ENCODE results near the gene RASAL1.

Gene RASAL1

GRCh38 chr12:113135178-113136127 lies at the start of gene RASAL1:
RASAL1 (minus strand) TSS chr12:113135761; CDS start chr12:113135462, 299 bp downstream.
- DNase-seq (ENCODE audit: low read depth in 3 of 3), result peak; percentile 65 to 67 (median 66)

DNA sequence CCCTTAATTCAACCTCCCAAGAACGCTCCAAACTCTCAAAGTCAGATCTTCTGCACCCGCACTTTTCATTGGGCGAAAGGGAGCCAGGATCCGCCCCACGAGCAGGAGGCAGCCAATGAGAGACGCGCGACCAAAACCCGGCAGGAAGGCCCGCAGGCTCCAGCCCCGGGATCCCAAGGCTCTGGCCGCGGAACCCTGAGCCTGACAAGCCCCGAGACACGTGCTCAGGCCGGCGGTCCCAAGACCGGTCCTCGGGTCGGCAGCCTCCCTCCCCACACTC lies 49.3 kb upstream of the RASAL1 start:
- DNase-seq (ENCODE audit: low read depth in 3 of 3), result peak; percentile 75 to 79 (median 77)

DNA sequence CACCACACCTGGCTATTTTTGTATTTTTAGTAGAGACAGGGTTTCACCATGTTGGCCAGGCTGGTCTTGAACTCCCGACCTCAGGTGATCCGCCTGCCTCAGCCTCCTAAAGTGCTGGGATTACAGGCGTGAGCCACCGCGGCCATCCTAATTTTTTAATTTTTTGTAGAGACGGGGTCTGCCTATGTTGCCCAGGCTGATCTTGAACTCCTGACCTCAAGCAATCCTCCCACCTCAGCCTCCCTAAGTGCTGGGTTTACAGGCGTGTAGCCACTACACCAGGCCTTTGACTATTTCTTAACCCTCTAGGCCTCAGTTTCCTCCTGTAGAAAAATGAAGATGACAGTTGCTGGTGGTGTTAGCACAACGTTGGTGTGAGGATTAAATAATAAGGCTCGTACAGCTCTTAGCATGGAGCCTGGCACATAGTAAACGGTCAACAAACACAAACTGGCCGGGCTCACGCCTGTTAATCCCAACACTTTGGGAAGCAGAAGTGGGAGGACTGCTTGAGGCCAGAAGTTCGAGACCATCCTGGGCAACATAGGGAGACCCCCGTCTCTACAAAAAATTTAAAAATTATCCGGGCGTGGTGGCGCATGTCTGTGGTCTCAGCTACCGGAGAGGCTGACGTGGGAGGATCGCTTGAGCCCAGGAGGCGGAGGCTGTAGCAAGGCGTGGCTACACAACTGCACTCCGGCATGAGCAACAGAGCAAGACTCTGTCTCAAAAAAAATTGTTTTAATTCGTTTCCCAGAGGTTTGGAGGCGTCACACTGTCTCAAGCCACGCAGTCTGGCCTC lies 48.7 kb upstream of the RASAL1 start:
- DNase-seq (ENCODE audit: low read depth in 3 of 3), result no peak

DNA sequence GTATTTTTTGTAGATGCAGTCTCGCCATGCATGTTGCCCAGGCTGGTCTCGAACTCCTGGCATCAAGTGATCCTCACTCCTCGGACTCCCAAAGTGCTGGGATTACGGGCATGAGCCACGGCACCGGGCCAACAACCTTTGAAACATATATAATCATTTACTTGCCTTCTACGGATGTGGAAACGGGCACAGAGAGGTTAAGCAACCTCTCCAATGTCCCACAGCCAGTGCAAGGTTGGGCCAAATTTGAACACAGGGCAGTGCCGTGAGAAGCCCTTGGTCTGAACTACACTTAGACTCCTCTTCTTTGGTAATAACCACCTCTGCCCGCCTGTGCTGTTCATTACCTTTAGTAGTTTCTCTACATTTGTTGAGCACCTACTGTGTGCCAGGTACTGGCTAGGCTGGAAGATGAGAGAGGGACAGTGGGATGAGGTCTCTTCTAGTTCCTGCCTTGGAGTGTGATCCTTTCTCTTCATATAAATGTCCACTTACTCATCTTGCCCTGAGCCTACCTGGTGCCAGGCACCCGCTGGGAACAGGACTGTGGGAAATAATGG lies 47.5 kb upstream of the RASAL1 start:
- DNase-seq (ENCODE audit: low read depth in 3 of 3), result no peak

DNA sequence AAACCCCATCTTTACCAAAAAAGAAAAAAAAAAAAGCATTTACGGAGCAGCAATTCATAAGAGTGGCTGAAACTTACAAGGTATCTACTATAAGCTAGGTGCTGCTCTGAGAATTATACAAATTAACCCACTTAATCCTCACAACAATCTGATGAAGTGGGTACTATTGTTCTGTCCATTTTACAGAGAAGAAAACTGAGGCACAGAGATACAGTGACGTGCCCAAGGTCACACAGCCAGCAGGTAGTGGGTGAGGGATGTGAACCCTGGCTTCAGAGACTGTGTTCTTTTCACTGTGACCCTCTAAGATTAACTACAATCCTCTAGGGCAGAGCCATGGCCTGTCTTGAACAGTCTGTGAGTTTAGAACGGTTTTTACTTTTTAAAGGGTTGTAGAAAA lies 46.4 kb upstream of the RASAL1 start:
- no peak for DNase-seq (ENCODE audit: low read depth in 3 of 3)

DNA sequence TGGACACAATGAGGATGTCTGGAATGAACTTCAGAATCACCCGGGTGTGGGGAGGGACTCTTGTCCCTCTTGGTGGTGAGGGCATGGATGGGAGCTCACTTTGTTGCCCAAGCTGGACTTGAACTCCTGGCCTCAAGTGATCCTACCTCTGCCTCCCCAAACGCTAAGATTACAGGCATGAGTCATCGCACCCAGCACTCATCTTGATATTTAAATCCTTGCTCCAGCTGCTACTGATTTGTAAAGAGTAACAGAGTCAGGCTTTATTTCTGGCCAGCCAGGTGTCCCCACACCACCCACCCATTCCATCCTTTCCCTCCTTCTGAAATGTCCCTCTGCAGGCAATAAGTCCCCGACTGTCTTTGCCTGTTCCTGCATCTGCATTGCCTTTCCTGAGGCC lies 44.8 kb upstream of the RASAL1 start:
- DNase-seq (ENCODE audit: low read depth in 3 of 3), result no peak

DNA sequence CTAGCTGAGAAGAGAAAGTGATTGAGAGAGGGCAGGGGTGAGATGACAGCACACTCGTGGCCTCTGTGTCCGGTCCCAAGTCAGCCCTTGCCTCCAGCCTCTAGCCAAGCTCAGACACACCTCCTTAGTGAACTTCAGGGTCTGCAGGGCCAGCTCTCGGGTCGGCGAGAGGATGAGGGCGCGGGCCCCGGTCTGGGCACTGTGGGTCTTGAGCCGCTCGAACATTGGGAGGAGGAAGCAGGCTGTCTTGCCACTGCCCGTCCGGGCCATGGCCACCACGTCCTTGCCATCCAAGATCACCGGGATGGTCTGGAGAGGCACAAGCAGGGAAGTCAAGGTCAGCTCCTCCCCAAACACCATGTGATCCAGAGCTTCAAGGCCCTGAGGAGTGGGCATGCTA lies 43.5 kb upstream of the RASAL1 start:
- no peak for DNase-seq (ENCODE audit: low read depth in 3 of 3)

DNA sequence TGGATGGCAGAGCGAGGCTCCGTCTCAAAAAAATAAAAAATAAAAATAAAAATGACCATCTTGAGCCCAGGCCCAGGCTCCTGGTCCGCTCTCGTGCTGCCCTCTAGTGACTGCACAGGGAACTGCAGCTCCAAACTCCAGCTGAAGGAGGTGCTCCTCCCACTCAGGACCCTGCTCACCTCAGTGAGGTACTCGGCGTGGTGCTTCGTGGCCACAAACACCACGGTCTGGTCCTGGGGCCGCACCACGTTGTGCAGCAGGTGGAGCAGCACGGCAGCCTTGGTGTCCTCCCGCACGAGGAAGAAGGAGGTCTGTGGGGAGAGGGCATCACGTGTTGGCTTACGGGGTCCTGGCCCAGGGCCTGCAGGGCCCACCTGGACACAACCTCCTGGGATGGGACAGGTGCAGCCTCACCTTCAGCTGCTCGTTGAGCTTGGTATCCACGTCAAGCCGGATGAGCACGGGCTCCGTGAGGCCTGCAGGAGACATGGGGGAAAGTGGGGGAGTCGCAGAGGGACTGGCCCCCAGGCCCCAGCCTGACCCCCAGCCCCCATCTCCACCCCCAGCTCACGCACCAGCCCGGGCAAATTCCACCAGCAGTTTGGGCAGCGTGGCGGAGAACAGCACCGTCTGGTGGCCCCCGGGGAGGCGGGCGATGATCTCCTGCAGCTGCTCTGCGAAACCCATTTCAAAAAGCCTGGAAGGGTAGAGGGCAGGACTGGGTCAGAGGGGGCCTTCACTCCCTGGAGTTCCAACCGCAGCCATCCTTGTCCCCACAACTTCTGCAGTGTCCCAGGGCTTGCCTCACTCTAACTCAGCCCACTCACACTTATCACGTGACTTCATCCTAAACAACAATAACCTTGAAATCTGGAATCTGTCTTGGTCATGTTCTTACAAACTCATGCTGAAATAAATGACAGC lies 39.2 kb upstream of the RASAL1 start:
- peak; percentile 59 to 69 (median 63) for DNase-seq (ENCODE audit: low read depth in 3 of 3)

DNA sequence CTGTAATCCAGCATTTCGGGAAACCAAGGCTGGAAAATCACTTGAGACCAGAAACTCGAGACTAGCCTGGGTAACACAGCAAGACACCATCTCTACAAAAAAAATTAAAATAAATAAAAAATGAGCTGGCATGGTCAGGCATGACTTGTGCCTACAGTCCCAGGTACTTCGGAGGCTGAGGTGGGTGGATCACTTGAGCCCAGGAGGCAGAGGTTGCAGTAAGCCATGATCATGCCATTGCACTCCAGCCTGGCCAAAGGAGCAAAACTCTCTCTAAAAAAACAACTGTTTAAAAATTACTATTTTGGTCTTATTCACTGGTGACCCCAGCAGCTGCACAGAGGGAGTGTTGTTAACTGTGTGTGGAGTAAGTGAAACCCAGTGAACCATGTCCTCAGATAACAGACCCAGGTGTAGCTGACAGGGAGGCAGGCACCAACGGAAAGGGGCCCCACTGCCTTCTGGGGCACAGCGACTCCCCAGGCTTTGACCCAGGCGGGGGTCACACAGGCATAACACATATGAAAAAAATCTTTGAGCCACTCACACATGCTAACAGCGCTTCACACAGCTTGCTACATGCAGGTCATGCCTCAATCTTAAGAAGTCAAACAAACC lies 37.6 kb upstream of the RASAL1 start:
- no peak for DNase-seq (ENCODE audit: low read depth in 3 of 3)

DNA sequence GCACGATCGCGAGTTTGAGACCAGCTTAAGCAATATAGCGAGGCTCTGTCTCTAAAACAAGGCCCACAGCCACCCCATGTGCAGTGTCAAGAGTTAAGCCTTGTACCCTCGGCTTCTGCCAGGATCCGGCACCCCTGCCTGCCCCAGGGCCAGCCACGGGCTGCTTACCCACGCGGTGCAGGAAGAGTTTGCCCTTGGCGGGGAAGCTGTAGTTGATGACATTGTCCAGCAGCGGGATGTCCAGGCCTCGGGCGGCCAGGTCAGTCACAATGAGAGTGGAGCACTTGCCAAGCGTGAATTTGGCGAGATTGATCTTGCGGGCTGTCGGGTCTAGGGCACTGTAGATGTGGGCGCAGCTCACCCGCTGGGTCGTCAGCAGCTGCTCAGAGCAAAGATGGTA lies 36.6 kb upstream of the RASAL1 start:
- DNase-seq (ENCODE audit: low read depth in 3 of 3), result no peak

GRCh38 chr12:113171543-113171942 lies 36.0 kb upstream of the RASAL1 start:
- no peak for DNase-seq (ENCODE audit: low read depth in 3 of 3)

DNA sequence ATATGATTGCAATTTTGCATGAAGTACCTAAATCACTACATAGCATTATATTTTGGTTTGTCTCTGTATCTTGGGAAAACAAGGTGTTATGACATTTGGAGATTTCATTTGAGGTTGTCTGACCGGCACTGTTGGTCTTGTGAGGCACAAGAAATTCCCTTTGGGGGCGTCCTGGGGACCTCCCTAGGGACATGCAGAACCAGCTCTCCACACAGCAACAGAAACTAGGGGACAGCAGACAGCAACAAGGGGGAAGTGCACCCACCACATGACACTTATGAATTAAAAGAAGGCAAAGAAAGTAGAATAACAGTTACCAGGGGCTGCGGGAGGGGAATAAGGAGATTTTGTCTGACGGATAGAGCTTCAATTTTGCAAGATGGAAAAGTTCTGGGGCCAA lies 35.4 kb upstream of the RASAL1 start:
- DNase-seq (ENCODE audit: low read depth in 3 of 3), result no peak

- DNase-seq (ENCODE audit: low read depth in 3 of 3), result no peak
Observed at GRCh38 chr12:113170457-113170856, 34.9 kb upstream of the RASAL1 start.

DNA sequence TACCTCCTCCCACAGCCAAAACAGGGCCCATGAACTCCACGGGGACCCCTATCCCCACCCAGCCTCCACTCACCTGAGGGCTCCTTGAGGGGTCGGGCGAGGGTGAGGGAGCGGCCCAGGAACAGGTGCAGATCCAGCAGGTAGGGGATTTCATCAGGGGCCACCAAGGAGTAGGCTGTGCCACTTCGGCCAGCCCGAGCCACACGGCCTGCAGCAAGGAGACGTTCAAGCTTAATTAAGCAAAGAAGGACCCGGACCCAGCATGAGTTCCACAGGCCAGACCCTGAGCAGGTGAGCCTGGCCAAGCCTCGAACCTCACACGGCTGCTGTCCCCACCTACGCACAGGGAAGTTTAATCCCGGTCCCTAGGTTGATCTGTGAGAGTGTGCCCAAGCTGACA lies 34.1 kb upstream of the RASAL1 start:
- no peak for DNase-seq (ENCODE audit: low read depth in 3 of 3)

- DNase-seq (ENCODE audit: low read depth in 3 of 3), result no peak
Observed at GRCh38 chr12:113167868-113168267, 32.3 kb upstream of the RASAL1 start.

GRCh38 chr12:113165521-113166450 lies 30.2 kb upstream of the RASAL1 start:
- no peak for DNase-seq (ENCODE audit: low read depth in 3 of 3)

DNA sequence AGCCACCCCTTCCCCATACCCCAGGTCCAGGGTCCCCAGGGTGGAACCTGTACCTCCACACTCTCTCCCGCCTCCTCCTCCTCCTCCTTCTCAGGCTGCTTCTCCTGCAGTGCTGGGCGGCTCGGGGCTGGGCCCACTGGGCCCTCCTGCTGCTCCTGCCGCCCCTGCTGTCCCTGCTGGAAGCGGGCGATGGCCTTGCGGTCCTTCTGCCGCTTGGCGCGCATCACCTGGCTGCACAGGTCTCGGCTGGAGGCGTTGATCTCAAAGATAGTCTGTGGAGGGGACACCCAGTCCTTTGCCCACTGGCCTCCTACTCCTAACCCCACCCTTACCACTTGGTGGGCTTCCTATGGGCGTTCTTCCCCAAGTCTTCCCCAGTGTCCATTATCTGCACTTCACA lies 28.5 kb upstream of the RASAL1 start:
- no peak for DNase-seq (ENCODE audit: low read depth in 3 of 3)

DNA sequence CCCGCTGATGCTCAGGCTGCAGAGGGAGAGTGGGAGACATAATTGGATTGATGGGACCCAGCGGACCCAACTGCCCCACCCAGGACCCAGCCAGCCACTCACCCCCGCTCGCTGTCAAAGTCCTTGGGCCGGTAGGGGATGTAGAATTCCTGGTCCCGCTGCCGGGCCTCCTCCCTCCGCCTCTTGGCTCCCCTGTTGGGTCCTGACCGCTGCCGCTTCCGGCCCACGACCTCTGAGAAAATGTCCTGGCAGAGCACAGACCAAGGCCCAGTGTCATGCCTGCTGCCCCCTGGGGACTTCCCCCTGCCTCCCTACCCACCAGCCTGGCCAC lies 27.4 kb upstream of the RASAL1 start:
- no peak for DNase-seq (ENCODE audit: low read depth in 3 of 3)

DNA sequence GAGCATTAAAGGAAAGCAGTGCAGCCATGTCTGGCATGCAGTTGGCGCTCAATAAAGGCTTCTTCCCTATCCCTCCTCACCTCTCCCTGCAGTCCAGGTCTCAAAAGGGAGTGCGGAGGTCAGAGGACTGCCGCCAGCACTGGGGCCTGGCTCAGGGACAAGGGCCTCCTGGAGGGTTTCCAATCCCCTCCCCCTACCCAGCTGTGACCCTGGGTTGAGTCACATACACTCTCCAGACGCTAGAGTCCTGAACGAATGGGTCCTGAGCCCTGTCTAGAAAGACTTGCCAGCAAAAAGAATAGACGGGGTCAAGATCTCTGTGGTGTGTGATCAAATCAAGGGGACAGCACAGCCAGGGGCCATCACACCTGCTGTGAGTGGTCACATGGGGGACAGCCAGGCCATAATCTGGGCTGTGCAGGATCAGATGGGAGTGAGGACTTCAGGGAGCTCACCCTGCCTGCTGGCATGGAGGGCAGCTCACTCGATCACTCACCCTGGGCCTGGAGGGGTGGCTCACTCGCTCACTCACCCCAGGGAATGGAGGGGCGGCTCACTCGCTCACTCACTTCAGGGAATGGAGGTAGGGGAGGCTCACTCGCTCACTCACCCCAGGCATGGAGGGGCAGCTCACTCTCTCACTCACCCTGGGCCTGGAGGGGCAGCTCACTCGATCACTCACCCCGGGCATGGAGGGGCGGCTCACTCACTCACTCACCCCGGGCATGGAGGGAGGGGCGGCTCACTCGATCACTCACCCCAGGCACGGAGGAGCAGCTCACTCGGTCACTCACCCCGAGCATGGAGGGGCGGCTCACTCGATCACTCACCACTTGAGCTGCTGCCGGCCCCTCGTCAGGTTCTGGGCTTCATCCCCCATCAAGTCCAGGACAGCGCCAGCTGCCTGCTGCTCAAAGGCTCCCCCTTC lies 26.8 kb upstream of the RASAL1 start:
- no peak for DNase-seq (ENCODE audit: low read depth in 3 of 3)
